K562 (cell line): ENCODE data around the gene MRM3. TPM values are rescaled to one million over a fixed set of nuclear protein-coding genes. Genes with fewer than 3 reads are reported as not detected.

Source experiments
- ATAC-seq: fragments of 200-7000 bp; cut with Tn5 transposase; 3 replicates; pipeline ENCODE4 v1.9.1; 2020; ENCODE audit warnings: moderate library complexity
- BruUV-seq: library from RNA; stranded (reverse); fragments of 400-500 nt; replicated peaks from 2 replicates; lab custom pipeline; 2021; lab: Mats Ljungman, UMichigan
- CTCF ChIA-PET: fragments of 300-600 bp; formaldehyde crosslinking; extraction: SDS; loops from one replicate; lab custom pipeline; 2021; ENCODE audit warnings: low intra/inter-chr PET ratio; lab: Yijun Ruan, JAX
- POLR2A ChIA-PET: fragments of 300-600, 350-650 bp; sonication (Branson Sonifier 250); formaldehyde crosslinking; extraction: SDS; loops from one replicate; lab custom pipeline; 2021; ENCODE audit warnings: antibody characterized with exemption, inconsistent platforms; lab: Yijun Ruan, JAX
- DNase-seq, 4 experiments: peaks; one replicate each; pipeline versions ENCODE4 v3.0.0 to v3.0.0-alpha.2; 2011 to 2018; ENCODE audit warnings: low spot score in 3 of 4, mixed read lengths in 3 of 4; ENCODE audit errors: extremely low read depth in 1 of 4
- FAIRE-seq: peaks from 2 replicates; lab custom pipeline; 2011; peaks lifted over from hg19 to GRCh38; lab: Jason Lieb, UNC
- H2AFZ ChIP-seq: 2 replicates; pipeline ENCODE4 v1.6.0; 2011; ENCODE audit warnings: low read depth, low read length, control low read depth, inconsistent platforms
- H3K27ac ChIP-seq: fragments of 200-600 bp; 3 replicates; pipeline ENCODE4 v1.8.0; 2011; ENCODE audit warnings: low read depth, mild to moderate bottlenecking, control low read depth, inconsistent platforms, low read length, moderate library complexity, mixed read lengths; ENCODE audit errors: extremely low read depth
- H3K27me3 ChIP-seq, 2 experiments: fragments of 300-600 bp in 1 of 2; 2 replicates in 1 of 2; 3 replicates in 1 of 2; pipeline versions ENCODE4 v1.6.0 to v1.8.0; 2011; ENCODE audit warnings: inconsistent platforms in 2 of 2, low read length in 2 of 2, mild to moderate bottlenecking in 1 of 2, mixed read lengths in 1 of 2, moderate library complexity in 1 of 2; ENCODE audit not compliant: control insufficient read depth in 2 of 2, insufficient read depth in 2 of 2
- H3K36me3 ChIP-seq: fragments of 300-600 bp; 3 replicates; pipeline ENCODE4 v1.8.0; 2011; ENCODE audit warnings: mild to moderate bottlenecking, low read length, inconsistent platforms; ENCODE audit not compliant: control insufficient read depth, insufficient read depth
- H3K4me1 ChIP-seq, 2 experiments: fragments of 200-600 bp in 1 of 2; replicated peaks in 1 of 2; 2 replicates in 1 of 2; 3 replicates in 1 of 2; pipeline versions ENCODE4 v1.5.1 to v1.8.0; 2011; ENCODE audit warnings: inconsistent platforms in 2 of 2, low read length in 2 of 2, mild to moderate bottlenecking in 1 of 2, mixed read lengths in 1 of 2, moderate library complexity in 1 of 2; ENCODE audit not compliant: control insufficient read depth in 2 of 2, insufficient read depth in 2 of 2
- H3K4me2 ChIP-seq: 2 replicates; pipeline ENCODE4 v1.6.1; 2011; ENCODE audit warnings: low read length, control low read depth, inconsistent platforms, mixed read lengths; ENCODE audit not compliant: insufficient read depth
- H3K4me3 ChIP-seq: fragments of 200-600 bp; sonication (generic), shearing (Covaris generic); 2 replicates; pipeline ENCODE4 v1.5.1; 2016; ENCODE audit warnings: control low read depth, inconsistent platforms
- H3K79me2 ChIP-seq: fragments of 200-600 bp; 3 replicates; pipeline ENCODE4 v1.8.0; 2011; ENCODE audit warnings: low read length, inconsistent platforms; ENCODE audit not compliant: control insufficient read depth, insufficient read depth
- H3K9ac ChIP-seq, 2 experiments: 2 replicates each; pipeline versions ENCODE4 v1.6.0 to v1.6.1; 2011; ENCODE audit warnings: low read depth in 2 of 2, low read length in 2 of 2, control low read depth in 1 of 2, inconsistent platforms in 1 of 2, mild to moderate bottlenecking in 1 of 2, mixed read lengths in 1 of 2; ENCODE audit not compliant: insufficient read depth in 1 of 2
- H3K9me1 ChIP-seq: one replicate; pipeline ENCODE4 v1.6.0; 2011; ENCODE audit warnings: inconsistent platforms, mild to moderate bottlenecking, low read length, moderate library complexity; ENCODE audit not compliant: control insufficient read depth, insufficient read depth
- H3K9me3 ChIP-seq: replicated peaks from 2 replicates; pipeline ENCODE4 v1.5.1; 2011; ENCODE audit warnings: low read depth, low read length, inconsistent platforms; ENCODE audit not compliant: control insufficient read depth, insufficient read depth
- H4K20me1 ChIP-seq: replicated peaks from 2 replicates; pipeline ENCODE4 v1.6.1; 2011; ENCODE audit warnings: low read length, inconsistent platforms, mixed read lengths; ENCODE audit not compliant: control insufficient read depth, insufficient read depth
- AFF1 ChIP-seq, 2 experiments: fragments of 450-650 bp; IDR thresholded peaks; 2 replicates each; pipeline ENCODE4 v1.6.1; 2018; ENCODE audit warnings: mild to moderate bottlenecking in 2 of 2, low read depth in 1 of 2; ENCODE audit not compliant: partially characterized antibody in 2 of 2
- CHD4 ChIP-seq: fragments of 200-600 bp; sonication (generic); IDR thresholded peaks from 3 replicates; pipeline ENCODE4 v1.6.1; 2012; ENCODE audit warnings: low read depth, mild to moderate bottlenecking, mixed read lengths, low read length, inconsistent platforms; ENCODE audit not compliant: insufficient read depth, insufficient replicate concordance, poor library complexity, severe bottlenecking
- EHMT2 ChIP-seq: fragments of 450-650 bp; IDR thresholded peaks from 2 replicates; pipeline ENCODE4 v1.6.1; 2018; ENCODE audit warnings: antibody characterized with exemption
- HDAC2 ChIP-seq: fragments of 450-650 bp; IDR thresholded peaks from 2 replicates; pipeline ENCODE4 v1.6.1; 2016; ENCODE audit warnings: mild to moderate bottlenecking
- MCM3 ChIP-seq: fragments of 450-650 bp; IDR thresholded peaks from 2 replicates; pipeline ENCODE4 v1.6.1; 2016
- PHF8 ChIP-seq: fragments of 200-600 bp; sonication (generic); IDR thresholded peaks from 2 replicates; pipeline ENCODE4 v1.6.1; 2012; ENCODE audit warnings: mixed run types, mild to moderate bottlenecking, inconsistent platforms, low read length, moderate library complexity, borderline replicate concordance
- RBBP5 ChIP-seq: fragments of 200-600 bp; sonication (generic); IDR thresholded peaks from 2 replicates; pipeline ENCODE4 v1.6.1; 2012; ENCODE audit warnings: borderline replicate concordance, mild to moderate bottlenecking, low read length, control low read depth, inconsistent platforms; ENCODE audit not compliant: insufficient read depth, poor library complexity, severe bottlenecking
- U2AF2 ChIP-seq: fragments of 200-400 bp; formaldehyde crosslinking; optimal IDR thresholded peaks from 2 replicates; pipeline ENCODE3; 2017; ENCODE audit warnings: low read depth, mild to moderate bottlenecking, low read length
- VEZF1 ChIP-seq: fragments of 200-800 bp; sonication (Bioruptor generic); IDR thresholded peaks from 2 replicates; pipeline ENCODE4 v1.6.1; 2017; ENCODE audit warnings: missing genetic modification characterization, missing compliant biosample characterization
- ZNF77 ChIP-seq: fragments of 250-450 bp; sonication (Bioruptor Pico); IDR thresholded peaks from 2 replicates; pipeline ENCODE4 v1.5.0; 2020
- WGBS: fragments of 100-300 bp; shearing (Covaris generic); methylation state at CpG from one replicate; pipeline ENCODE4 v1.1.6; 2016; ENCODE audit warnings: low coverage, mixed read lengths; ENCODE audit not compliant: insufficient coverage; ENCODE audit errors: missing lambda C conversion rate; 5-methylcytosine and 5-hydroxymethylcytosine counted together
- in situ Hi-C: fragments of 300-500 bp; cut with MboI; formaldehyde crosslinking; loops from 4 replicates; pipeline ENCODE4 v1.15.0; 2018; ENCODE audit warnings: inconsistent platforms, mixed read lengths
- intact Hi-C: fragments of 100-400 bp; cut with micrococcal nuclease; formaldehyde crosslinking; loops from 2 replicates; pipeline ENCODE4 v1.14.2; 2022
- polyA plus RNA-seq, 8 experiments: library from polyadenylated mRNA; depleted of rRNA in 4 of 8; stranded (reverse) in 5 of 8; unstranded in 3 of 8; fragments of >200 nt; fragmentation: Nextera tagmentation in 2 of 8; fragmentation: Illumina TruSeq in 1 of 8; extraction: Ambion mirVana in 2 of 8; extraction: Trizol in 1 of 8; gene quantifications; 2 replicates each; pipeline versions ENCODE4 v1.2.1 to v1.2.3, GENCODE V29; 2011 to 2014; ENCODE audit warnings: inconsistent platforms in 1 of 8, missing spikeins in 1 of 8
- total RNA-seq, 7 experiments: library from RNA; depleted of rRNA in 6 of 7; stranded (reverse); fragments of >200 nt in 6 of 7; fragmentation: Illumina TruSeq in 2 of 7; extraction: Trizol in 2 of 7; gene quantifications; 2 replicates each; pipeline versions ENCODE4 v1.2.1 to v1.2.3, GENCODE V29; 2011 to 2021; ENCODE audit warnings: low replicate concordance in 1 of 7

The MRM3 gene
- total and polyA plus RNA-seq, 9 of the 15 experiments (the other 6 are each of a cell fraction or from before 2014, with no cell fraction given), result 2.4 to 24.8 (median 18.3) TPM

DNA sequence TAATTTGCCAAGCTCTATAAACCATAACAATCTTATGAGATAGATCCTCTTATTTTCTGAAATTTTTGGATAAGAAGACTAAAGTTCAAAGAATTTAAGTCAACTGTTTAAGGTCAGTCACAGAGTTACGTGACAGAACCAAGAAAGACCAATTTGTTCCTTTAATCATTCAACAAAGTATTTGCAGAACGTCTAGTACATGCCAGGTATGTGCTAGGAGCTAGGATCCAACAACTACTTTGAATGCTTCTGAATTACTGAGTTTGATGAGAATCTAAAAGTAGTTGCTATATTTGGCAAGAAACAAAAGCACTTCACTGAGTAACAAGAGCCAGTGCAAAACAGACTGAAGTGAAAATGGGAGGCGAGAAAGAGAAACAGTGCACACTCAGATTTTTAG lies 15.1 kb upstream of the MRM3 start:
- Histone ChIP-seq H3K4me1 (no peaks in the 10 kb centered on the region), H3K36me3 (peaks cover 61% of the 10 kb centered on the region), H3K9me3 (no peaks in the 10 kb centered on the region), H3K4me3 (no peak overlapping the region), H3K27me3 (no peaks in the 10 kb centered on the region), H3K9ac (no peak overlapping the region), H3K79me2 (no peaks in the 10 kb centered on the region), H2AFZ (no peak overlapping the region), H3K9me1 (no peaks in the 10 kb centered on the region), H4K20me1 (no peaks in the 10 kb centered on the region), H3K27ac (no peak overlapping the region), H3K4me2 (no peak overlapping the region)
- ATAC-seq, result no peak
- 76% methylated on average over 3 of the region's 3 CpGs for WGBS
- intact Hi-C loops, result no loop called here
- in situ Hi-C loops, result no loop called here
- CTCF ChIA-PET, result no interaction called here
- POLR2A ChIA-PET, result interaction anchor here (1.4 kb wide), 1 partner anchor 12 kb away, joined by 3 read pairs; no protein-coding TSS in a partner anchor
- DNase-seq, result no peak
- BruUV-seq, result no TSS peak
- FAIRE-seq, result no peak
- TF ChIP-seq EHMT2 (no peak), U2AF2 (no peak), CHD4 (no peak)

DNA sequence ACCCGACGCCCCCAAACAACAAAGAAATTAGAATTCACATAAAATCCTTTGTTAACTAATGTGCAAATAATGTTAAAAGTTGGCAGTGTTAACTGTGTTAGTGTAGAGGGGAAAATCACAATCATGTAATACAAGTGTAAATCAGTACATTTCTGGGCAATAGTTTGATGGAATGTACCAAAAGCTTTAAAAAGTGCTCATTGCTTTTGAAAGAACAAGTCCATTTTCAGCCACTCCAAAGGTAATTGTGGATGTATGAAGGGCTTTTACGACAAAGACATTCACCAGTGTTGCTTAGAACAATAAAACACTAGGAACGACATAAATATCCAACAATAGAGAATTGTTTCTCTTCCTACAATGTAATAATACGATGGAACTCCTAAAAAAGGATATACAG lies 9.1 kb upstream of the MRM3 start:
- H4K20me1 ChIP-seq, result no peaks in the 10 kb centered on the region
- intact Hi-C loops (no loop called here), in situ Hi-C loops (no loop called here)
- no peak overlapping the region for H2AFZ ChIP-seq
- ChIA-PET POLR2A (no interaction called here), CTCF (no interaction called here)
- H3K27me3 ChIP-seq, result no peaks in the 10 kb centered on the region
- no peaks in the 10 kb centered on the region for H3K9me1 ChIP-seq
- 98% methylated on average over 4 of the region's 5 CpGs for WGBS
- ATAC-seq (no peak), FAIRE-seq (no peak), DNase-seq (no peak)
- no peak overlapping the region for H3K9ac ChIP-seq
- no peak for TF ChIP-seq RBBP5
- TF ChIP-seq HDAC2, result no peak
- no peak for TF ChIP-seq PHF8
- TF ChIP-seq ZNF77 (CRISPR knock-in tag), result no peak
- TF ChIP-seq AFF1 (IDR thresholded peaks at IDR 0.05; ENCODE audit: low read depth in 1 of 2, partially characterized antibody in 2 of 2), result no peak
- no peak for TF ChIP-seq VEZF1
- no peak for TF ChIP-seq MCM3
- H3K79me2 ChIP-seq, result no peaks in the 10 kb centered on the region
- H3K9me3 ChIP-seq, result no peaks in the 10 kb centered on the region
- no peak overlapping the region for H3K27ac ChIP-seq
- H3K4me1 ChIP-seq, result no peaks in the 10 kb centered on the region
- H3K4me3 ChIP-seq, result no peak overlapping the region
- H3K4me2 ChIP-seq, result no peak overlapping the region
- no TSS peak for BruUV-seq
- H3K36me3 ChIP-seq, result peaks cover 85% of the 10 kb centered on the region
